Measurements from ENCODE around the gene SCAMP1. TPM values are rescaled to one million over a fixed set of nuclear protein-coding genes. Genes with fewer than 3 reads are reported as not detected.

The SCAMP1 gene, protein sequence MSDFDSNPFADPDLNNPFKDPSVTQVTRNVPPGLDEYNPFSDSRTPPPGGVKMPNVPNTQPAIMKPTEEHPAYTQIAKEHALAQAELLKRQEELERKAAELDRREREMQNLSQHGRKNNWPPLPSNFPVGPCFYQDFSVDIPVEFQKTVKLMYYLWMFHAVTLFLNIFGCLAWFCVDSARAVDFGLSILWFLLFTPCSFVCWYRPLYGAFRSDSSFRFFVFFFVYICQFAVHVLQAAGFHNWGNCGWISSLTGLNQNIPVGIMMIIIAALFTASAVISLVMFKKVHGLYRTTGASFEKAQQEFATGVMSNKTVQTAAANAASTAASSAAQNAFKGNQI
- total RNA-seq: 10 to 100 TPM; 31.2 to 52.0 (median 31.8) TPM

DNA sequence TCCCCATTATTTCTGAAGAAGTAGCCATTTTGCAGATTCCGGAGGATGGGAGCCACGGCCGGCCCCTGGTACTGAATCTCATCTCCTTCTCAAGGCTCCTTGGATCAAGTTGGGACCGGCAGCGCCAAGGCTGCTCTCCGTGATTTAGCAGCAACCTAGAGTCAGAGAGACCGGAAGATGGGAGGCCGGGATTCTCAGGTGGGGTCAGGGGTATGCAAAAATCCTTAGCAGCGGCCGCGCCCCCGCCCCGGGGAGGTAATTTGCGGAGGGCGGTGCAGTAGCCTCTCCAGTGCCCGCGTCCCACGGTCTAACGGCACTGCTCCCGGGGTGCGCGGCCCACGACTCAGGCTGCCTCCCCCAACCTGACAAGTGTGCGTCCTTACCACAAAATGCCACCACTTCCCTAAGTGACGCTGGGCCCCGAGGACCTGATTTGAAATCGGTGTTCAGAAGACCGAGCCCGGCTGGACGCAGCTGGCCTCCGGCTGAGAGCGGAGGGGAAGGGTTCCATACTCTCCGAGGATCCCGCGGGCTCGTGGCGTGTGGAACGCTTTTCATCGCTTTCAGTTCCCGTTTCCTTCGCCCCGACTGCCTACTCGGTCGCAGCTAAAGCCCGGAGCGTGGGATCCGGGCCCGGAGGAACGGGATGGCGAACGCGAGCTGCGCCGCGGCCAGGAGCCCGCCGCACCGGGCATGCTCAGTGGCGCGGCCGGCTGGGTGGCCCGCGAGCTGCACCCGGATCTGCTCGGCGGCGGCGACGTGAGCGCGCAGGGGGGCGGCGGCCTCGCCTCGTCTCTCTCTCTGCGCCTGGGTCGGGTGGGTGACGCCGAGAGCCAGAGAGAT, at the start of gene SCAMP1:
SCAMP1 (plus strand) TSS at position 787 of the 843 bp plus-strand sequence; CDS start at position 842, 55 bp downstream.
- TF ChIP-seq POLR2A (IDR thresholded peaks at IDR 0.05) (peak; percentile 19), POLR2AphosphoS5 (IDR thresholded peaks at IDR 0.05) (peak in 2 of 3 donors; percentile 60 to 78)
- TF ChIP-seq, protein P1, sequence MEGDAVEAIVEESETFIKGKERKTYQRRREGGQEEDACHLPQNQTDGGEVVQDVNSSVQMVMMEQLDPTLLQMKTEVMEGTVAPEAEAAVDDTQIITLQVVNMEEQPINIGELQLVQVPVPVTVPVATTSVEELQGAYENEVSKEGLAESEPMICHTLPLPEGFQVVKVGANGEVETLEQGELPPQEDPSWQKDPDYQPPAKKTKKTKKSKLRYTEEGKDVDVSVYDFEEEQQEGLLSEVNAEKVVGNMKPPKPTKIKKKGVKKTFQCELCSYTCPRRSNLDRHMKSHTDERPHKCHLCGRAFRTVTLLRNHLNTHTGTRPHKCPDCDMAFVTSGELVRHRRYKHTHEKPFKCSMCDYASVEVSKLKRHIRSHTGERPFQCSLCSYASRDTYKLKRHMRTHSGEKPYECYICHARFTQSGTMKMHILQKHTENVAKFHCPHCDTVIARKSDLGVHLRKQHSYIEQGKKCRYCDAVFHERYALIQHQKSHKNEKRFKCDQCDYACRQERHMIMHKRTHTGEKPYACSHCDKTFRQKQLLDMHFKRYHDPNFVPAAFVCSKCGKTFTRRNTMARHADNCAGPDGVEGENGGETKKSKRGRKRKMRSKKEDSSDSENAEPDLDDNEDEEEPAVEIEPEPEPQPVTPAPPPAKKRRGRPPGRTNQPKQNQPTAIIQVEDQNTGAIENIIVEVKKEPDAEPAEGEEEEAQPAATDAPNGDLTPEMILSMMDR (IDR thresholded peaks at IDR 0.05): peak in 2 of 3 donors; percentile 9 to 59
- Histone ChIP-seq H3K4me1 (peaks cover 0 to 12% of the 10 kb centered on the region in 2 donors), H3K9me3 (no peaks in the 10 kb centered on the region), H3K27me3 (no peaks in the 10 kb centered on the region), H3K4me3 (peak within 1 kb of the TSS; percentile 69 to 99 (median 84)), H3K27ac (peak within 1 kb of the TSS; percentile 94 to 98), H3K36me3 (no peaks in the 10 kb centered on the region)
- peak; percentile 87 to 89 for DNase-seq (ENCODE audit: low spot score in 2 of 2)
- intact Hi-C loops (cut with DNase I; ENCODE audit: low total_unique reads): loop anchor here (10.0 kb wide), 1 partner anchor 55 kb away; no protein-coding TSS in a partner anchor

GRCh38 chr5:78317515-78317914, 42.9 kb upstream of the SCAMP1 start:
- H3K27ac ChIP-seq: no peak overlapping the region
- H3K36me3 ChIP-seq: no peaks in the 10 kb centered on the region
- no peaks in the 10 kb centered on the region for H3K9me3 ChIP-seq
- H3K27me3 ChIP-seq: no peaks in the 10 kb centered on the region
- DNase-seq (ENCODE audit: low spot score in 2 of 2): no peak
- TF ChIP-seq POLR2AphosphoS5 (IDR thresholded peaks at IDR 0.05) (no peak), POLR2A (IDR thresholded peaks at IDR 0.05) (no peak)
- TF ChIP-seq, protein P1 (IDR thresholded peaks at IDR 0.05): no peak
- intact Hi-C loops (cut with DNase I; ENCODE audit: low total_unique reads): no loop called here
- H3K4me3 ChIP-seq: no peak overlapping the region
- no peaks in the 10 kb centered on the region for H3K4me1 ChIP-seq

GRCh38 chr5:78318337-78318736, 42.1 kb upstream of the SCAMP1 start:
- DNase-seq (ENCODE audit: low spot score in 2 of 2): no peak
- no peak for TF ChIP-seq POLR2A (IDR thresholded peaks at IDR 0.05)
- TF ChIP-seq POLR2AphosphoS5 (IDR thresholded peaks at IDR 0.05): no peak
- TF ChIP-seq, protein P1 (IDR thresholded peaks at IDR 0.05): no peak
- no peak overlapping the region for H3K27ac ChIP-seq
- no peaks in the 10 kb centered on the region for H3K9me3 ChIP-seq
- H3K4me3 ChIP-seq: no peak overlapping the region
- intact Hi-C loops (cut with DNase I; ENCODE audit: low total_unique reads): no loop called here
- no peaks in the 10 kb centered on the region for H3K27me3 ChIP-seq
- no peaks in the 10 kb centered on the region for H3K4me1 ChIP-seq
- no peaks in the 10 kb centered on the region for H3K36me3 ChIP-seq

DNA sequence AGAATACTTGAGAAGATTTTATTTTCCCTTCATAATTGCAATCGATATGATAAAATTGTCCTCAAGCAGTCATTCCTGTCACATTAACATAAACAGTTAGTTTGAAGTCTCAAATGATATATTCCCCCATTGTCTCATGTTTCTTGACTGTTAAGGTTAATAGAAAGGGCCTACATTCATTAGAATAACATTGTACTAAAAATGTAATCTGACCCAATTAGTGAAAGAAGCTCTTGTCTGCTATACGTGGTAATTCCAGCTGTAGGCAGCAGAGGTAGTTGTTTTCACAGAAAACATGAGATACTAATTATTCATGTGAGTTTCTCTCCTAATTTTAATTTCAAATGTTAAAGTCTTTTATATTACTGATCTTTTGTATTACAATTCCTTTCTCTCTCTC, 40.0 kb upstream of the SCAMP1 start:
- Histone ChIP-seq H3K4me1 (no peaks in the 10 kb centered on the region), H3K27me3 (no peaks in the 10 kb centered on the region), H3K9me3 (no peaks in the 10 kb centered on the region), H3K36me3 (no peaks in the 10 kb centered on the region), H3K4me3 (no peak overlapping the region), H3K27ac (no peak overlapping the region)
- no peak for TF ChIP-seq POLR2A (IDR thresholded peaks at IDR 0.05)
- TF ChIP-seq, protein P1 (IDR thresholded peaks at IDR 0.05): peak in 2 of 3 donors; percentile 41 to 56
- no peak for DNase-seq (ENCODE audit: low spot score in 2 of 2)
- intact Hi-C loops (cut with DNase I; ENCODE audit: low total_unique reads): no loop called here

GRCh38 chr5:78323241-78323640, 37.2 kb upstream of the SCAMP1 start:
- intact Hi-C loops (cut with DNase I; ENCODE audit: low total_unique reads): no loop called here

More at GRCh38 chr5:78323241-78323640, 37.2 kb upstream of the SCAMP1 start:
- DNase-seq (ENCODE audit: low spot score in 2 of 2): no peak
- H3K27ac ChIP-seq: no peak overlapping the region
- no peaks in the 10 kb centered on the region for H3K27me3 ChIP-seq
- no peaks in the 10 kb centered on the region for H3K4me1 ChIP-seq
- no peaks in the 10 kb centered on the region for H3K36me3 ChIP-seq
- H3K4me3 ChIP-seq: no peak overlapping the region
- H3K9me3 ChIP-seq: no peaks in the 10 kb centered on the region
- TF ChIP-seq POLR2A (IDR thresholded peaks at IDR 0.05): no peak
- TF ChIP-seq, protein P1 (IDR thresholded peaks at IDR 0.05): no peak
- TF ChIP-seq POLR2AphosphoS5 (IDR thresholded peaks at IDR 0.05): no peak

Measured in breast epithelium (tissue), 4 donors.